Activated CD4-positive, alpha-beta T cell treated with anti-CD3 and anti-CD28 coated beads for 36 hours (primary cell): Measurements from ENCODE around the gene CXXC1. TPM values are rescaled to one million over a fixed set of nuclear protein-coding genes. Genes with fewer than 3 reads are reported as not detected.
"Not testable (repeated sequence)": the region's sequence is repeated elsewhere in the genome, so short reads cannot be mapped to it uniquely, and the experiment has no call there.

ENCODE experiments used
- ATAC-seq: fragments of 200-7000 bp; cut with Tn5 transposase; one replicate; pipeline ENCODE4 v1.10.0; 2021; ENCODE audit warnings: mild to moderate bottlenecking, moderate library complexity
- CTCF ChIA-PET: fragments of 350-600 bp; sonication (Branson Sonifier 250); formaldehyde crosslinking; loops from one replicate; lab custom pipeline; 2021; ENCODE audit warnings: antibody characterized with exemption; lab: Charles Lee
- POLR2A ChIA-PET: fragments of 350-600 bp; sonication (Branson Sonifier 250); formaldehyde crosslinking; loops from one replicate; lab custom pipeline; 2021; ENCODE audit warnings: antibody characterized with exemption, inconsistent platforms; lab: Charles Lee
- DNase-seq: peaks from one replicate; pipeline ENCODE4 v3.0.0-alpha.2; 2020
- H3K27ac Mint-ChIP-seq: one replicate; pipeline ENCODE4 v1.8.0; 2021; ENCODE audit warnings: mixed read lengths
- H3K27me3 Mint-ChIP-seq: one replicate; pipeline ENCODE4 v1.8.0; 2021; ENCODE audit warnings: mixed read lengths
- H3K36me3 Mint-ChIP-seq: one replicate; pipeline ENCODE4 v1.8.0; 2021; ENCODE audit warnings: low read depth, mixed read lengths
- H3K4me1 Mint-ChIP-seq: one replicate; pipeline ENCODE4 v1.8.0; 2021; ENCODE audit warnings: mixed read lengths
- H3K4me3 Mint-ChIP-seq: one replicate; pipeline ENCODE4 v1.8.0; 2021; ENCODE audit warnings: mild to moderate bottlenecking, moderate library complexity, mixed read lengths
- H3K9me3 Mint-ChIP-seq: one replicate; pipeline ENCODE4 v1.8.0; 2021; ENCODE audit warnings: low read depth, mixed read lengths
- intact Hi-C, 2 experiments: fragments of 100-400 bp; cut with DNase I in 1 of 2; cut with micrococcal nuclease in 1 of 2; formaldehyde crosslinking; loops; one replicate each; pipeline versions ENCODE4 v1.14.2 to v1.15.1; 2022 to 2024; cut with DNase I, micrococcal nuclease
- total RNA-seq, 2 experiments: library from RNA; stranded (reverse); gene quantifications; one replicate each; pipeline ENCODE4 v1.2.3, GENCODE V29; 2021

The CXXC1 gene
- total RNA-seq, 2 experiments from 2014 or later = 68.6 to 80.0 TPM

DNA sequence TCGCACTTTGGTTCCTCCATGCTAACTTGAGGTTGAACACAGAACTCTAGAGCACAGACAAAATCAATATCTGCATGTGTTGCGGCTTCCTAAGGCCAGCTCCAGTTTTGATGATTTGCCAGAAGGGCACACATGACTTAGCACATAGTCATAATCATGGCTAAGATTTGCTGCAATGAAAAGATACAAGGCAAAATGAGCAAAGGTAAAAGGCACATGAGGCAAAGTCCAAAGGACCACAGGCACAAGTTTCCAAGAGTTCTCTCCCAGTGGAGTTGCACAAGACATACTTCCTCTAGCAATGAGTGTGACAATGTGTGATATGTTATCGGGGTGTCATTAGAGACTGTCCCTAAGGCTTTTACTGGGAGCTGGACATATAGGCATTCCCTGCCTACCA lies 24.2 kb upstream of the CXXC1 start:
- ChIA-PET CTCF (interaction anchor here (0.5 kb wide), 1 partner anchor 117 kb away, joined by 4 read pairs; the partner anchor contains the start of gene MYO5B), POLR2A (interaction anchor here (0.6 kb wide), 1 partner anchor 67 kb away, joined by 4 read pairs; no protein-coding TSS in a partner anchor)
- intact Hi-C loops = no loop called here
- peaks cover 3% of the 10 kb centered on the region for H3K27me3 Mint-ChIP-seq
- no peaks in the 10 kb centered on the region for H3K36me3 Mint-ChIP-seq
- no peak overlapping the region for H3K27ac Mint-ChIP-seq
- no peak for DNase-seq
- no peaks in the 10 kb centered on the region for H3K9me3 Mint-ChIP-seq
- no peak overlapping the region for H3K4me3 Mint-ChIP-seq
- ATAC-seq = no peak
- peaks cover 11% of the 10 kb centered on the region for H3K4me1 Mint-ChIP-seq

DNA sequence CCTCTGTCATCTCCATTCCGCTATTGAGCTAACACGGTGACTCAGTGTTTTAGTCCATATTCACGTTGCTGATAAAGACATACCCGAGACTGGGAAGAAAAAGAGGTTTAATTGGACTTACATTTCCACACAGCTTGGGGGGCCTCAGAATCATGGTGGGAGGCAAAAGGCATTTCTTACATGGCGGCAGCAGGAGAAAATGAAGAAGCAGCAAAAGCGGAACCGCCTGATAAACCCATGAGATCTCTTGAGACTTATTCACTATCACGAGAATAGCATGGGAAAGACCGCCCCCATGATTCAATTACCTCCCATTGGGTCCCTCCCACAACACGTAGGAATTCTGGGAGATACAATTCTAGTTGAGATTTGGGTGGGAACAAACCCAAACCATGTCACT lies 22.6 kb upstream of the CXXC1 start:
- POLR2A ChIA-PET = no interaction called here
- Mint-ChIP-seq H3K27ac (no peak overlapping the region), H3K4me3 (no peak overlapping the region), H3K4me1 (peaks cover 11% of the 10 kb centered on the region), H3K9me3 (no peaks in the 10 kb centered on the region), H3K27me3 (peaks cover 4% of the 10 kb centered on the region), H3K36me3 (no peaks in the 10 kb centered on the region)
- DNase-seq = no peak
- intact Hi-C loops = no loop called here
- no peak for ATAC-seq
- CTCF ChIA-PET = no interaction called here

DNA sequence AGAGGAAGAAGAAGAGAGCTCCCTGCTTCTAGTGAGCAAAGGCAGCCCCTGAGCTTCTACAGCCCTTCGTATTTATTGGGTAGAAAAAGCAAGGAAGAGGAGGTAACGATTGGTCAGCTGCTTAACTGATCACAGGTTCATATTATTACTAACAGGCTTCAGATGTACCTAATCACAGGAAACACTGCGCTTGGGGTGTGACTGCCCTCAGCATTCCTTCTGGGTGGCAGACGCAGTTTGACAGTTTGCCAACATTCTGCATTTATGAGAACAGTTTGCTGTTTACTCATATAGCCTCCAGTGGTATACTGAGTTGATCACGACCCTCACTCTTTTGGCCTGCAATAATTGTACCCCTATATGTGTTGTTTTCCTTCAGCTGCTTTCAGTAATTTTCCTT lies 21.4 kb upstream of the CXXC1 start:
- DNase-seq, ATAC-seq, CTCF ChIA-PET, H3K9me3 Mint-ChIP-seq, H3K36me3 Mint-ChIP-seq, H3K27me3 Mint-ChIP-seq, H3K4me3 Mint-ChIP-seq, H3K27ac Mint-ChIP-seq: not testable (repeated sequence)
- peaks cover 11% of the 10 kb centered on the region for H3K4me1 Mint-ChIP-seq
- intact Hi-C loops = loop anchor here in 1 of 2 experiments (5.0 kb wide), 1 partner anchor 48 kb away; no protein-coding TSS in a partner anchor
- POLR2A ChIA-PET = interaction anchor here (0.6 kb wide), 1 partner anchor 69 kb away, joined by 3 read pairs; no protein-coding TSS in a partner anchor

DNA sequence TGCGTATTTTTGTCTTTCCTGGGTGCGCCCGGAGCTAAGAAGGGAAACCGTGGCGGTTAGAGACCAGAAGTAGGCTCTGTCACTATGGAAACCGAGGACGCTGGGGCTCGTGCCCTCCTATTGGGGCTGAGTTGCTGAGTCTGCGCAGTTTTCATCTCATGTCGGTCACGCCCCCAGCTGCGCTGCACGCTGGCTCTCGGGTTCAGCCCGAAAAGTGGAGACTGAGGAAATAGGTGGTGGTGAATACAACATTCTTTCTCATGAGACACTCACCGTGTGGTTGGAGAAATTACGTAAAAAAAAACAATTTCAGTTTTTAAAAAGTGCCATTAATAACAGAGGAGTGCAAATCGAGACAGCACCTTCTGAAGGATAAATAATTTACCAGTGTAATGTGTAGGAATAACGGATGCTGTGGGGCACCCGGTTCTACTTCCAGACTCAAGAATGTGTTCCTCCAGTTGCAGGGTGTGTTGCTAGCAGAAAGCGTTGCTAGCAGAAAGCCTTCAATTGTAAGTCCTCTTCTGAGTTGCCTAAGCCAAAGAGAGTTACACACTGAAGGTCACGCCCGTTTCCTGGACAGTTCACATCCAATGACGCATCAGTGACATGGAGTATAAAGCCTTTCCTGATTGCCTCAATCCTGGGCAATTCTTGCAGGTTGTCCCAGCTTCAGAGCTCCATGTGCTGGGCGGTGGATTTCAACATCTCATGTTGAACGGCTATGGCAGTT lies 20.4 kb upstream of the CXXC1 start:
- DNase-seq (peak; percentile 95), ATAC-seq (peak; percentile 99)
- ChIA-PET POLR2A (interaction anchor here (0.6 to 1.1 kb wide), 2 partner anchors 9 to 70 kb away, joined by 3 to 4 read pairs; no protein-coding TSS in a partner anchor), CTCF (interaction anchor here (0.7 to 1.4 kb wide), 4 partner anchors 10 to 84 kb away, joined by 3 to 7 read pairs (median 4); no protein-coding TSS in a partner anchor)
- no peaks in the 10 kb centered on the region for H3K9me3 Mint-ChIP-seq
- intact Hi-C loops = loop anchor here (1.0 to 5.0 kb wide), 7 partner anchors 10 to 67 kb away; partner anchors contain the start of genes CFAP53 (in 1 of the 2), CXXC1 (in 1 of the 2), MBD1 (in 1 of the 2) and SKA1 (in 1 of the 2)
- no peaks in the 10 kb centered on the region for H3K36me3 Mint-ChIP-seq
- peak overlapping the region; percentile 37 for H3K27ac Mint-ChIP-seq
- H3K4me1 Mint-ChIP-seq = peaks cover 11% of the 10 kb centered on the region
- H3K27me3 Mint-ChIP-seq = peaks cover 3% of the 10 kb centered on the region
- peak overlapping the region; percentile 73 for H3K4me3 Mint-ChIP-seq

DNA sequence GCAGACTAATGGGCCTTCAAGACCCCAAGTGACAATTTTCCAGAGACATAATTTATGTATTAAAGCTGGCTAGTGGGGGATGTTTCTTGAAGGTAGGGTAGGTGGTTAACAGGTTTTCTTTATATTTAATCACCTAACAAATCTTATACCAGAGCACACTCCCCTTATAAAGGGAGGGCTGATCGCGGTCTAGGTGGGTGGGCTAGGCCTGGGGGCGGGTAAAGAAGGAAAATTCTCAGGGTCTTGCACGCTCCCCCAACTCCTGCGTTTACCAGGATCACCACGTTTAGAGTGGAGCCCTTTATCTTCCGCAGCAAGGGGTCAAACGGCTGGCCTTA lies 19.9 kb upstream of the CXXC1 start:
- intact Hi-C loops = loop anchor here (1.0 to 5.0 kb wide), 7 partner anchors 9 to 68 kb away; partner anchors contain the start of genes CFAP53 (in 1 of the 2), CXXC1 (in 1 of the 2), MBD1 (in 1 of the 2) and SKA1 (in 1 of the 2)
- no peaks in the 10 kb centered on the region for H3K9me3 Mint-ChIP-seq
- CTCF ChIA-PET = interaction anchor here (0.7 to 1.4 kb wide), 4 partner anchors 10 to 83 kb away, joined by 3 to 7 read pairs (median 4); no protein-coding TSS in a partner anchor
- H3K4me3 Mint-ChIP-seq = peak overlapping the region; percentile 73
- H3K36me3 Mint-ChIP-seq = no peaks in the 10 kb centered on the region
- ATAC-seq = peak; percentile 2
- H3K4me1 Mint-ChIP-seq = peaks cover 11% of the 10 kb centered on the region
- peak overlapping the region; percentile 37 for H3K27ac Mint-ChIP-seq
- DNase-seq = no peak
- POLR2A ChIA-PET = interaction anchor here (1.1 kb wide), 1 partner anchor 9 kb away, joined by 4 read pairs; no protein-coding TSS in a partner anchor
- H3K27me3 Mint-ChIP-seq = peaks cover 4% of the 10 kb centered on the region

DNA sequence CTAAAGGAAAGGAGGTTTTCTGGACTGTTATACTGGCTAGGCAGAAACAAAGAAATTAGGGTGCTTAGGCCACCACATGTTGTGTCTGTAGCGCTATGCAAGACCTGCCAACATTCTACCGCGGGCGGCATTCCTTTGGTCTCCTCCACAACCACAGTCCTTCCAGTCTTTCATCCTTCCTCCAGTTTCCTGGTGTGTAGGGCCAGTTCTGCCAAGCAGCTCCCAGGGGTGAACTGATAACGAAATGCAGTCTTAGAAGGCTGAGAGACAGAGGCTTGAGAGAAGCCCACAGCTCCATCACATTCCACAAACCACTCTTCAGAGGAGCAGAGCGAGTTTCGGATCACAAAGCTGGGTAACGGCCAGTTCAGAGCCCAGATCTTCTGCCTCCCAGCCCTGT lies 19.5 kb upstream of the CXXC1 start:
- Mint-ChIP-seq H3K27ac (no peak overlapping the region), H3K27me3 (peaks cover 6% of the 10 kb centered on the region), H3K4me1 (peaks cover 11% of the 10 kb centered on the region), H3K4me3 (peak overlapping the region; percentile 73), H3K9me3 (no peaks in the 10 kb centered on the region), H3K36me3 (no peaks in the 10 kb centered on the region)
- DNase-seq = no peak
- intact Hi-C loops = loop anchor here (1.0 to 5.0 kb wide), 7 partner anchors 9 to 68 kb away; partner anchors contain the start of genes CFAP53 (in 1 of the 2), CXXC1 (in 1 of the 2), MBD1 (in 1 of the 2) and SKA1 (in 1 of the 2)
- ChIA-PET CTCF (interaction anchor here (0.7 to 1.4 kb wide), 4 partner anchors 9 to 83 kb away, joined by 3 to 7 read pairs (median 4); no protein-coding TSS in a partner anchor), POLR2A (interaction anchor here (1.1 kb wide), 1 partner anchor 9 kb away, joined by 4 read pairs; no protein-coding TSS in a partner anchor)
- no peak for ATAC-seq

DNA sequence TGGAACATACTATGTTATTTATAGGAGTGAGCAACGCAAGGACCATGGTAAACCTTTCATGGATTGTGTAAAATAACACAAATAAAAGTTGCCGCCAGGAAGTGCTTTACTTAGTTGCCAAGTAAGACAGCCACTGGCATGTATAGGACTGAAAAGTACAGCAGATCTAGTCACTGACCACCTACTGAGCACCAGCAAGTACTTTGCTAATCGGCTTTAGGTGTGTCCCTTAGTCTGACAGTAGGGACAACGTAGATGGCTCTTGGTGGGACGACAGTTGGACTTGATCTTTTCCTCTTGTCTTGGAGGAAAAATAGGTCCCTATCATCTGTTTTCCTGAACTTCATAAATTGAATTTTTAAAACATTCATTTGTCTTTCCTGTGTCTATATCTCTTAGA lies 13.6 kb upstream of the CXXC1 start:
- ATAC-seq = no peak

DNA sequence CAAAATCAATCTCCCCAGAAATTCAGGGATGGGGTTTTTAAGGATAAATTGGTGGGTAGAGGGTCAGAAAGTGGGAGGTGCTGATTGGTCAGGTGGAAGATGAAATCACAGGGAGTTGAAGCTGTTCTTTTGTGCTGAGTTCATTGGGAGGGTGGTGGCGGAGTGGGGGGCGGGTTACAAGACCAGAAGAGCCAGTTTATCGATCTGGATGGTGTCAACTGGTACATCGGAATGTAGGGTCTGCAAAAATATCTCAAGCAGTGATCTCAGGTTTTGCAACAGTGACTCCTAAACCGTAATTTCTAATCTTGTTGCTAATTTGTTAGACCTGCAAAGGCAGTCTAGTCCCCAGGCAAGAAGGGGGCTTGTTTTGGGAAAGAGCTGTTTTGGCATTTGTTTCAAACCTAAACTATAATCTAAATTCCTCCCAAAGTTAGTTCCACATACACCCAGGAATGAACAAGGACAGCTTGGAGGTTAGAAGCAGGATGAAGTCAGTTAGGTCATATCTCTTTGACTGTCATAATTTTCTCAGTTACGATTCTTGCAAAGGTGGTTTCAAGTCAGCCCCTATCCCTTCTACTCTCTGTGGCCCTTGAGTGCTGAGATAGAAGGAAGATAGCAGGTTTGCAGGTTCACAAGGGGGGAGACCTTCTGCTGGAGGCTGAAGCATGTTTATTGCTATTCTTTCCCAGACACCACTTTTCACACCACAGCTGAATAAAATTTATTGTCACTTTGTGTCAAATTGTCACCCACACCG lies 12.3 kb upstream of the CXXC1 start:
- Mint-ChIP-seq H3K27ac (no peak overlapping the region), H3K4me1 (peaks cover 6% of the 10 kb centered on the region), H3K27me3 (peaks cover 25% of the 10 kb centered on the region), H3K9me3 (no peaks in the 10 kb centered on the region), H3K36me3 (no peaks in the 10 kb centered on the region), H3K4me3 (no peak overlapping the region)
- POLR2A ChIA-PET = no interaction called here
- DNase-seq (no peak), ATAC-seq (no peak)
- CTCF ChIA-PET = interaction anchor here (1.0 to 1.2 kb wide), 2 partner anchors 57 to 769 kb away, joined by 3 read pairs; no protein-coding TSS in a partner anchor
- intact Hi-C loops = no loop called here

More for the DNA sequence above, 13.6 kb upstream of the CXXC1 start:
- no peaks in the 10 kb centered on the region for H3K36me3 Mint-ChIP-seq
- no peak overlapping the region for H3K4me3 Mint-ChIP-seq
- no peak for DNase-seq
- intact Hi-C loops = no loop called here
- no peak overlapping the region for H3K27ac Mint-ChIP-seq
- H3K4me1 Mint-ChIP-seq = peaks cover 6% of the 10 kb centered on the region
- CTCF ChIA-PET = no interaction called here
- peaks cover 27% of the 10 kb centered on the region for H3K27me3 Mint-ChIP-seq
- POLR2A ChIA-PET = no interaction called here
- H3K9me3 Mint-ChIP-seq = no peaks in the 10 kb centered on the region

DNA sequence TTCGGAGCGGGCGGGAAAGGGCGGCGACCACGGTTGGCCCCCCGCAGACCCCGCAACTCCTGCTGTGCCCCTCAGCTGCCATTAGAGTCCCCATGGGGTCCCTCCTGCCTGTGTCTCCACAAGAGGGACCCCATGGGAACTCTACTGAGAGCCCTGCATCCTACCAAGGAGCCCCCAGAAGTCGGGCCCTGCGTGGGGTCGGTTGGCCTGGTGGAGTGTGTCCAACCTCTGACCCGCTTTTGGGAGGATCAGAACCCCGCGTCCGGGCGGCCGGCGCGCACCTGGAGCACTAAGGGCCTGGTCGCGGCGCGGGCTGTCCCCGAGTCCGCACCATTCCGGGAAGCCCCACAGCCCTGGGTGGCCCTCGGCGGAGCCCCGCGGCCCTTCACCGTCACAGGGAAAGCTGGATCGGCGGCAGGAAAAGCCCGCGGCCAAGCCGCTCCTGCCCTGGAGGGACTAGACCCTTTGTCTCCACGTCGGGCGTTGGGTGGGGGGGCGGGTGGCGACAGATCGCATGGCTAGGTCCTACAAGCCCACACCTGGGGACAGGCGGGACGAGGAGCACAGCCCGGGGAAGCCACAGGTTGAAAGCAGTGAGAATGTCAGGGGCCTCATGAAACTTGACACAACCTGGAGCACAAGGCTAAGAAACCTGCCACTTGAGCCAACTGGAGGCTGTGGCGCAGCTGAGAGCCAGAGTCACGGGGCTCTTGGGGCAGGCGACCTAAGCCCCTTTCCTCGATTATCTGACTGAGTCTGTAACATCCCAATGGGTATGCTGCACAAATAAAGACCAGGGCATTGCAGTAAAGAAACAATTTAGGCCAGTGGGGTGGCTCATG lies 11.2 kb upstream of the CXXC1 start:
- CTCF ChIA-PET = interaction anchor here (0.6 to 1.1 kb wide), 3 partner anchors 9 to 788 kb away, joined by 3 to 4 read pairs (median 3); no protein-coding TSS in a partner anchor
- H3K27ac Mint-ChIP-seq = no peak overlapping the region

More for the DNA sequence above, 11.2 kb upstream of the CXXC1 start:
- Mint-ChIP-seq H3K9me3 (no peaks in the 10 kb centered on the region), H3K4me1 (peaks cover 6% of the 10 kb centered on the region), H3K27me3 (peaks cover 25% of the 10 kb centered on the region), H3K36me3 (no peaks in the 10 kb centered on the region), H3K4me3 (peak overlapping the region; percentile 65)
- ATAC-seq (no peak), DNase-seq (no peak)
- POLR2A ChIA-PET = interaction anchor here (1.1 kb wide), 1 partner anchor 9 kb away, joined by 4 read pairs; no protein-coding TSS in a partner anchor
- intact Hi-C loops = loop anchor here (1.0 kb wide), 2 partner anchors 9 to 10 kb away; no protein-coding TSS in a partner anchor
